HG02610 (cell line): Measurements from ENCODE around the gene RNLS.
"Not testable (repeated sequence)": the region's sequence is repeated elsewhere in the genome, so short reads cannot be mapped to it uniquely, and the experiment has no call there.

ENCODE experiments used
- ATAC-seq: cut with Tn5 transposase; IDR thresholded peaks from one replicate; pipeline ENCODE4 v1.9.1; 2021; ENCODE audit warnings: mild to moderate bottlenecking, moderate library complexity; ENCODE audit not compliant: unreplicated experiment

Gene RNLS

GRCh38 chr10:88355750-88356149 lies 227.4 kb downstream of the RNLS start:
- ATAC-seq, result not testable (repeated sequence)

GRCh38 chr10:88347597-88348304 lies 235.4 kb downstream of the RNLS start:
- ATAC-seq, result no peak

GRCh38 chr10:88347022-88347421 lies 236.1 kb downstream of the RNLS start:
- no peak for ATAC-seq

GRCh38 chr10:88346144-88346977 lies 236.8 kb downstream of the RNLS start:
- ATAC-seq, result no peak

GRCh38 chr10:88343761-88344484 lies 239.2 kb downstream of the RNLS start:
- ATAC-seq, result no peak

- no peak for ATAC-seq
Observed at GRCh38 chr10:88342733-88343310, 240.3 kb downstream of the RNLS start.

- ATAC-seq, result no peak
Observed at GRCh38 chr10:88337134-88337533, 246.0 kb downstream of the RNLS start.

- ATAC-seq, result no peak
Observed at GRCh38 chr10:88336334-88336733, 246.8 kb downstream of the RNLS start.

DNA sequence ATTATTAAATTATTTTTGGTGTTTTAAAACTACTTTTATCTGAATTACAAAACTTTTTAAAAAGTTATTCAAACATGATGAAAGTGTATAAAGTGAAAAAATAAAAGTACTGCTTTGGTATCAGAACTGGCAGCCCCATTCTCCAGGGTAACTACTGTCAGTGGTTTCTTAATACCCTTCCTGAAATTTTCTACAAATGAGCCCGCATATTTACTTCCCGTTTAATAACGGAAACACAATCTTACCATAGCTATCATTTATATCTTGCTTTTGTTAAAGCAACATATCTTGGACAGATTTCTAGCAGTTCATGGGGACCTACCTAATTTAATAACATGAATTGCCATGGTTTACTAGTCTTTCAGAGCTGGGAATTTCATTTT lies 249.9 kb downstream of the RNLS start:
- no peak for ATAC-seq

DNA sequence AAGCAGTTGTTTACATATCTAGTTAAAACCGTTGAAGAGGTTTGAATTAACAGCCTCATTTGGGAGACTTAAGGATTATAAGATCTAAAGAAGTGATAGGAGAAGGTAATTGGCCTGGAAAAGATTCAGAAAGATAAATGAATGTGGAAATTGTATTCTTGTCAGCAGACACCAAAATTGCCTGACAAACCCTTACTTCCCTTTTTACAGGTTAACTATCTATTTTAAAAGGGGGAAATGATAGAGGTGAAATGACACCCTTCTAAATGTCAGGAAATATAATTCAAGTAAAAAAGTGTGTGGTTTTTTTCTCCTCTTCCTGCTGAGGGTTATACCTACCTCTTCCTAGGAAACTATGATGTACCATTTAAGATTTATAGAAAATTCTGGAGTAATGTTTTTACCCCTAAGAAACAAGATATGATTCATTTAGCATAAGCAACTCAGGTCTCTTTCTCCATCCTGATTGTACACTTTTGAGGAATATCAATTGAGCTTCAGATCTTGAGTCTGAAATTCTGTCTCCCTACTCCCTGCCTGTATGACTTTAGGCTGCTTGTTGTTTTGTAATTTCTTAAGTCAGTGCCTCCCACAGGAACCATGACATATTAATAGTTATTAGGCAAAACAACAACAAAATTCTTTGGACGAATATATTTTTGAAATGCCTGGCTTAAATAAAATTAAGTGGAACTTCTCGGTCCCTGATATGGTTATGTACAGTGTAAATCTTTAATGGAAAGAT lies 250.4 kb downstream of the RNLS start:
- no peak for ATAC-seq

DNA sequence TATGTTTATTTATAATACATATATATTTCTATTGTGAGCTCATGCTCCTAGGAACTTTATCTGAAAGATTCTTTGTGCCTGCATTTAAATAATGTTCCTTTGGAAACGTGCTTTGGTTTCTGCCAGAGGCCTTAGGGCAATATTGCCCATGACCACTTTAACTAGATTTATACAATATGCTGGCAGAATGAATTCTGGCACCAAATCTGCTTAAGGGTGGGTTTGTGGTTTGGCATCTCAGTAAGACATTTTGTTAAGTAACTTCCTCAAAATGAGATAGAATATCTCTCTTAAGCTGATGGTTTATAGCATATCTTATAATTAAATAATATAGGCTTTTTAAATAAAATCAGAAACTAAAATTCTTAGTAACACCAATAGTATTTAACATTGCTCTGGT lies 252.9 kb downstream of the RNLS start:
- no peak for ATAC-seq

DNA sequence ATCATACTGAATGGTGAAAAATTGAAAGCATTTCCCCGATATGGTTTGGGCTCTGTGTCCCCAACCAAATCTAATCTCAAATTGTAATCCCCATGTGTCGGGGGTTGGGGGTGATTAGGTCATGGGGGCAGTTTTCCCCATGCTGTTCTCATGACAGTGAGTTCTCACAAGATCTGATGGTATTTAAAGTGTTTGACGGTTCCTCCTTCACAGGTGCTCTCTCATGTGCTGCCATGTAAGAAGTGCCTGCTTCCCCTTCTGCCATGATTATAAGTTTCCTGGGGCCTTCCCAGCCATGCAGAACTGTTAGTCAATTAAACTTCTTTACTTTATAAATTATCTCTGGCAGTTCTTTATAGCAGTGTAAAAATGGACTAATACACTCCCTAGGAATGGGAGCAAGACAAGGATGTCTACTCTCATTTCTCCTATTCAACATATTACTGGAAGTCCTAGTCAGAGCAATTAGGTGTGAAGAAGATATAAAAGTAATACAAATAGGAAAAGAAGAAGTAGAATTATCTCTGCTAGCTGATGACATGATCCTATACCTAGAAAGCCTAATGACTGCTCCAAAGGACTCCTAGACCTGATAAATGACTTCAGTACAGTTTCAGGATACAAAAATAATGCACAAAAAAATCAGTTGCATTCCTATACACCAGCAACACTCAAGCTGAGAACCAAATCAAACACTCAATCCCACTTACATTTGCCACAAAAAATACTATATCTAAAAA lies 260.6 kb downstream of the RNLS start:
- ATAC-seq, result no peak

GRCh38 chr10:88319960-88320517 lies 263.1 kb downstream of the RNLS start:
- ATAC-seq, result no peak

- ATAC-seq, result no peak
Observed at GRCh38 chr10:88318803-88319202, 264.3 kb downstream of the RNLS start.

GRCh38 chr10:88317099-88317498 lies 266.0 kb downstream of the RNLS start:
- ATAC-seq, result no peak

DNA sequence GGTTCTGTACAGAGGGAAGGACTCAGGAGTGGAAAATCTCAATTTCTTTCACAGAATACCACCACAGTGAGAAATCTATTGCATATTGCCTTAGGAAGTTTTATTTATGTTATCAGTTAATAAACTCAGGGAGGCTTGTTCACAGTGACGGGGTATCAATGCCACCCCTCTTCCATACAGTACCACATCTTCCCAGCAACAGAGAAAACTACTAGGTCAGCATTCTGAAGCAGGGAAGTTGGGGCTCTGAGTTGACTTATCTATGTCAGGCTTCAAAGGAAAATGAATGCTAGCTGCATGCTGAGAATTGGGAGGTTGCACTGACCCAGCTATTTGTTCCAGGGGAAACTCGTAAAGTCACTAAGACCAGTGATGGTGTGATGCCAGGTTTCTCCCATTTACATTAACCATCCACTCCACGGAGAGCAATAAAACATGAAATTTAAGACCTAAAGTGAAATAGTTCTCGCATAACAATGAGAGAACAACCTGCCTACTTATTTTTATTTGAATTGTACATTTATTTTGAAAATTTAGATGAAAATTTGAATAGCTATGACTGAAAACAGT lies 266.7 kb downstream of the RNLS start:
- ATAC-seq, result no peak

DNA sequence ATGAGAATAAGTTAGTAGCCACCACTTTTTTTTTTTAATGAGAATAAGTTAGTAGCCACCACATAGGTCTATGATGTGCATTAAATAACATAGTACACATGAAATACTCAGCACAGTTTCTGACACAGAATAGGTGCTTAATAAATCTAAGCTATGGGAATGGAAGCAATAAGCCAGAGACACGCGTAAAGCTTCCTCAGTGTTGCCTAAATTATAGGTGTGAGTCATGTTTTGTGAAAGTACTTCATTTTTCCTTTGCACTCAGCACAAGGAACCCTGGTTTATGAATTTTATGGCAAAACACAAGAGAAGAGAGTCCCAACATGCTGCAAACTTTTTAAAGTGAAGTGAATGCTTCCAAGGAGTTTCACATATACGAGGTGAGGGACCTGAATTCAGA lies 267.4 kb downstream of the RNLS start:
- no peak for ATAC-seq

GRCh38 chr10:88314362-88314761 lies 268.8 kb downstream of the RNLS start:
- no peak for ATAC-seq

GRCh38 chr10:88313878-88314277 lies 269.2 kb downstream of the RNLS start:
- no peak for ATAC-seq
